Measurements from ENCODE around the gene RPTOR. TPM values are rescaled to one million over a fixed set of nuclear protein-coding genes. Genes with fewer than 3 reads are reported as not detected.

Gene RPTOR
- total and polyA plus RNA-seq, 2 donors = 8.1 to 10.3 TPM

DNA sequence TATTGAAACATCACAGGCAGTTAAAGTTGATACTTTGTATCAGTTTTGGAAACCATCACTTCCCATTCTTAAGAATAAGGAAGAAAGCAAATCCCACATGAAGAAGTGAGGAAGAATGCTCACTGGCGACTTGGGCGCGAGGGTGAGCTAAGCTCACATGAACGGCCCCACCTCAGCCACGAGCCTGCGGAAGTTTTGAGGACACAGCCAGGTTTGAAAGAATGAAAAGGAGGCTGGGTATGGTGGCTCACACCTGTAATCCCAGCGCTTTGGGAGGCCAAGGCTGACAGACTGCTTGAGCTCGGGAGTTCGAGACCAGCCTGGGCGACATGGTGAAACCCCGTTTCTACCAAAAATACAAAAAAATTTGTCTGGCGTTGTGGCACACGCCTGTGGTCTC, 336.7 kb downstream of the RPTOR start:
- Histone ChIP-seq H3K27ac (ENCODE audit: low read depth in 1 of 2, low read length in 1 of 2) (no peak overlapping the region), H3K9me3 (ENCODE audit: control insufficient read depth in 2 of 2, insufficient read depth in 1 of 2, low read length in 1 of 2) (no peaks in the 10 kb centered on the region), H3K27me3 (ENCODE audit: control insufficient read depth in 2 of 2, insufficient read depth in 1 of 2, low read length in 1 of 2) (no peaks in the 10 kb centered on the region), H3K4me3 (ENCODE audit: low read length in 2 of 2) (no peak overlapping the region), H3K36me3 (ENCODE audit: control insufficient read depth in 2 of 2, insufficient read depth in 2 of 2, low read length in 1 of 2) (peaks cover 61 to 67% of the 10 kb centered on the region in 2 donors), H3K4me1 (ENCODE audit: control insufficient read depth in 2 of 2, insufficient read depth in 2 of 2, low read length in 2 of 2) (peaks cover 0 to 17% of the 10 kb centered on the region in 2 donors)
- 96% methylated on average over 13 of the region's 13 CpGs for whole genome bisulfite sequencing
- no peak for DNase-seq (ENCODE audit: low read depth in 6 of 9, low spot score in 9 of 9)

DNA sequence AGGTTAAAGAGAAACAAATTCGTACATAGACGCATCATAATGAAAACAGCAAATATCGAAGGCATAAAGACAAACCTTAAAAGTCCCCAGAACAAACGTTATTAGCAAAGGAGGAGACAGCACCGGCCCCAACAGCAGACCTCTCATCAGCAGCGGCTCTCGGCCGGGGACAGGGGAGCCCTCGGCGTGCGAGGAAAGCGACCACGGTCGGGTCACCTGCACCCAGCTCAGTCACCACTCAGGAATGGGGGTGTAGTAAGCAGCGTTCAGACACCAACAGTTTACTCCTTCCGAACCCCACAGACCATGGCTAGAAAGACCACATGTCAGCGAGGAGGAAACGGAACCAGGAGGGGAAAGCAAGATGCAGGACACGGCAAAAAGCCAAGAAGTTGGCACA, 337.7 kb downstream of the RPTOR start:
- DNase-seq (ENCODE audit: low read depth in 6 of 9, low spot score in 9 of 9) = no peak
- H3K9me3 ChIP-seq (ENCODE audit: control insufficient read depth in 2 of 2, insufficient read depth in 1 of 2, low read length in 1 of 2) = no peaks in the 10 kb centered on the region
- peaks cover 4 to 21% of the 10 kb centered on the region in 2 donors for H3K4me1 ChIP-seq (ENCODE audit: control insufficient read depth in 2 of 2, insufficient read depth in 2 of 2, low read length in 2 of 2)
- no peak overlapping the region for H3K27ac ChIP-seq (ENCODE audit: low read depth in 1 of 2, low read length in 1 of 2)
- peaks cover 62 to 74% of the 10 kb centered on the region in 2 donors for H3K36me3 ChIP-seq (ENCODE audit: control insufficient read depth in 2 of 2, insufficient read depth in 2 of 2, low read length in 1 of 2)
- H3K27me3 ChIP-seq (ENCODE audit: control insufficient read depth in 2 of 2, insufficient read depth in 1 of 2, low read length in 1 of 2) = no peaks in the 10 kb centered on the region
- 98% methylated on average over 19 of the region's 19 CpGs for WGBS
- no peak overlapping the region for H3K4me3 ChIP-seq (ENCODE audit: low read length in 2 of 2)

GRCh38 chr17:80882926-80883685, 338.5 kb downstream of the RPTOR start:
- Histone ChIP-seq H3K4me1 (ENCODE audit: control insufficient read depth in 2 of 2, insufficient read depth in 2 of 2, low read length in 2 of 2) (peaks cover 5 to 22% of the 10 kb centered on the region in 2 donors), H3K4me3 (ENCODE audit: low read length in 2 of 2) (no peak overlapping the region), H3K27ac (ENCODE audit: low read depth in 1 of 2, low read length in 1 of 2) (no peak overlapping the region), H3K36me3 (ENCODE audit: control insufficient read depth in 2 of 2, insufficient read depth in 2 of 2, low read length in 1 of 2) (peaks cover 63 to 81% of the 10 kb centered on the region in 2 donors), H3K27me3 (ENCODE audit: control insufficient read depth in 2 of 2, insufficient read depth in 1 of 2, low read length in 1 of 2) (no peaks in the 10 kb centered on the region), H3K9me3 (ENCODE audit: control insufficient read depth in 2 of 2, insufficient read depth in 1 of 2, low read length in 1 of 2) (no peaks in the 10 kb centered on the region)
- 98% methylated on average over 24 of the region's 24 CpGs for WGBS
- DNase-seq (ENCODE audit: low read depth in 6 of 9, low spot score in 9 of 9) = no peak

DNA sequence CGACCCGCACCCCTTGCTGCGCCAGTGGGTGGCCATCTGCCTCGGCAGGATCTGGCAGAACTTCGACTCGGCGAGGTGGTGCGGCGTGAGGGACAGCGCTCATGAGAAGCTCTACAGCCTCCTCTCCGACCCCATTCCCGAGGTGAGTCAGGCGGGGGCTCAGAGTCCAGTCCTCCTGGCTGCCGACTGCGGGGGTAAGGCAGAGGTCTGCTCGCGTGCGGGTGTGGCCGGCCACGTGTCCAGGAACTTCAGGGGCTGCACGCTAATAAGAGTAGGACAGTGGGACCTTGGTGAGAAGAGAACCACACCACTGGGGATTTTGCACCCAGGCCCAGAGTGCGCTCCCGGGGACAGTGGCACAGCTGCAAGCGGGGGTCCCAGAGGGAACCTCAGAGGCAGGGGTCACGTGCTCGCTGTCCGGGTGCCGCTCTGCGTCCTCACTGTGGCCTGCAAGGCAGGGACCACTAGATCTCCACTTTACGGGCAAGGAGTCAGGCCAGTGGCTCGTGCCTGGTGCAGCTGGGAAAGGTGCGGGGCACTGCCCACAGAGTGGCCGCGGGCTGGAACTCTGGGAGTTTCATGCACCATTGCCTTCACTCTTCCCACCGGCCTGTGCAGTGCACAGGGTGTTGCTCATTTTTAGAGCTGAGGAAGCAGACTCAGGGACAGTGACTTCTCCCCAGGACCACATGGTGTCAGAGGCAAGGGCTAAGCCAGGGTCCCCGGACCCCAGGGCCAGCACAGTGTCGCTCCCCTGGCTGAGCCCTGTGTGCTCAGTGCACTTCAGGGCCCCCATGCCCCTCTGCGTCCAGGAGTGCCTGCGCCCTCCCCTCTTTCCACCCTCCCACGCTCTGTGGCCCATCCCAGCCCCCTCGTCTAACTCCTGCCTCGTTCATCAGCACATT, 339.4 kb downstream of the RPTOR start:
- no peaks in the 10 kb centered on the region for H3K27me3 ChIP-seq (ENCODE audit: control insufficient read depth in 2 of 2, insufficient read depth in 1 of 2, low read length in 1 of 2)
- H3K27ac ChIP-seq (ENCODE audit: low read depth in 1 of 2, low read length in 1 of 2) = no peak overlapping the region
- H3K4me3 ChIP-seq (ENCODE audit: low read length in 2 of 2) = no peak overlapping the region
- peaks cover 5 to 32% of the 10 kb centered on the region in 2 donors for H3K4me1 ChIP-seq (ENCODE audit: control insufficient read depth in 2 of 2, insufficient read depth in 2 of 2, low read length in 2 of 2)
- DNase-seq (ENCODE audit: low read depth in 6 of 9, low spot score in 9 of 9) = no peak
- no peaks in the 10 kb centered on the region for H3K9me3 ChIP-seq (ENCODE audit: control insufficient read depth in 2 of 2, insufficient read depth in 1 of 2, low read length in 1 of 2)
- H3K36me3 ChIP-seq (ENCODE audit: control insufficient read depth in 2 of 2, insufficient read depth in 2 of 2, low read length in 1 of 2) = peaks cover 71 to 87% of the 10 kb centered on the region in 2 donors
- 99% methylated on average over 42 of the region's 42 CpGs for WGBS

- Histone ChIP-seq H3K27ac (ENCODE audit: low read depth in 1 of 2, low read length in 1 of 2) (no peak overlapping the region), H3K9me3 (ENCODE audit: control insufficient read depth in 2 of 2, insufficient read depth in 1 of 2, low read length in 1 of 2) (no peaks in the 10 kb centered on the region), H3K4me3 (ENCODE audit: low read length in 2 of 2) (no peak overlapping the region), H3K4me1 (ENCODE audit: control insufficient read depth in 2 of 2, insufficient read depth in 2 of 2, low read length in 2 of 2) (peaks cover 5 to 37% of the 10 kb centered on the region in 2 donors), H3K36me3 (ENCODE audit: control insufficient read depth in 2 of 2, insufficient read depth in 2 of 2, low read length in 1 of 2) (peaks cover 75 to 85% of the 10 kb centered on the region in 2 donors), H3K27me3 (ENCODE audit: control insufficient read depth in 2 of 2, insufficient read depth in 1 of 2, low read length in 1 of 2) (no peaks in the 10 kb centered on the region)
- WGBS = 98% methylated on average over 22 of the region's 22 CpGs
- no peak for DNase-seq (ENCODE audit: low read depth in 6 of 9, low spot score in 9 of 9)
Measured at GRCh38 chr17:80884811-80885210, 340.2 kb downstream of the RPTOR start.

- Histone ChIP-seq H3K4me3 (ENCODE audit: low read length in 2 of 2) (no peak overlapping the region), H3K27me3 (ENCODE audit: control insufficient read depth in 2 of 2, insufficient read depth in 1 of 2, low read length in 1 of 2) (no peaks in the 10 kb centered on the region), H3K27ac (ENCODE audit: low read depth in 1 of 2, low read length in 1 of 2) (no peak overlapping the region), H3K9me3 (ENCODE audit: control insufficient read depth in 2 of 2, insufficient read depth in 1 of 2, low read length in 1 of 2) (no peaks in the 10 kb centered on the region), H3K36me3 (ENCODE audit: control insufficient read depth in 2 of 2, insufficient read depth in 2 of 2, low read length in 1 of 2) (peaks cover 73 to 76% of the 10 kb centered on the region in 2 donors), H3K4me1 (ENCODE audit: control insufficient read depth in 2 of 2, insufficient read depth in 2 of 2, low read length in 2 of 2) (peaks cover 9 to 48% of the 10 kb centered on the region in 2 donors)
- 98% methylated on average over 22 of the region's 22 CpGs for WGBS
- no peak for DNase-seq (ENCODE audit: low read depth in 6 of 9, low spot score in 9 of 9)
Measured at GRCh38 chr17:80885947-80886582, 341.4 kb downstream of the RPTOR start.

DNA sequence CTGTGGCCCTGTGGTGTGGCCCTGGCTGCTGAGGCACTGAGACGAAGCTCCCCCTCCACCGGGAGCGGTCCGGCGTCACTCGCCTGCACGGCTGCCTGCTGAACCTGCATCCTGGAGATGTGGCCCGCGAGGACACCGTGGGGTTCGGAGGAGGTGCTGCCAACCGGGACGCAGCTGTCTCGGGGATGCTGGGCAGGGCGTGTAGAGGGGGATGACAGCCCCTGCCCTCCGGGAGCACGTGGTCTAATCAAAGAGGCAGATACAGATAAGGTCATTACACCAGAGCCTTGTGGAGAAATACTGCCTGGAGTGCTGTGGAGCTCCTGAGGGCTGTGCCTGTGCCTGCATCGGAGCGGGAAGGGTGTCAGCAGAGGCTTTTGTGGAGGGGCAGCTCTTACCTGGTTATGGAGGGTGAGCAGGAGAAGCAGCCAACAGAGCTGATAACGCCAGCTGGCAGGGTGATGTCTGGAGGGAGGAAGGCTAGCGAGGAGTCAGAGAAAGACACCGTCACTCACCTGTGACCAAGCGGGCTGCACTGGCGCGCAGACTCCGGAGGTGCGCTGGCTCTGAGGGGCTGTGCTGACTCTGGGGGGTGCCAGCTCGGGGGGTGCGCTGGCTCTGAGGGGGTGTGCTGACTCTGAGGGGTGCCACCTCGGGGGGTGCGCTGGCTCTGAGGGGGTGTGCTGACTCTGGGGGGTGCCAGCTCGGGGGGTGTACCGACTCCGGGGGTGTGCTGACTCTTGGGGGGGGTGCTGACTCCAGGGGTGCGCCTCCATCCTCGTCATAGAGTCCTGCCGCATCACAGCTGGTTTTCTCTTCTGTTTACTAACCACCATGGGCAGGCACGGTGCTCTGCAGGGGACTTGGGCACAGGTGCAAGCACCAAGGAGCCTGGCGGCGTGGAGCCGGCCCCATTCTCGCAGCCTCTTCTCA, 342.3 kb downstream of the RPTOR start:
- Histone ChIP-seq H3K9me3 (ENCODE audit: control insufficient read depth in 2 of 2, insufficient read depth in 1 of 2, low read length in 1 of 2) (no peaks in the 10 kb centered on the region), H3K27me3 (ENCODE audit: control insufficient read depth in 2 of 2, insufficient read depth in 1 of 2, low read length in 1 of 2) (no peaks in the 10 kb centered on the region), H3K4me3 (ENCODE audit: low read length in 2 of 2) (no peak overlapping the region), H3K36me3 (ENCODE audit: control insufficient read depth in 2 of 2, insufficient read depth in 2 of 2, low read length in 1 of 2) (peaks cover 73 to 79% of the 10 kb centered on the region in 2 donors), H3K4me1 (ENCODE audit: control insufficient read depth in 2 of 2, insufficient read depth in 2 of 2, low read length in 2 of 2) (peaks cover 9 to 57% of the 10 kb centered on the region in 2 donors), H3K27ac (ENCODE audit: low read depth in 1 of 2, low read length in 1 of 2) (peak overlapping the region; percentile 2 to 75)
- DNase-seq (ENCODE audit: low read depth in 6 of 9, low spot score in 9 of 9) = no peak
- 87% methylated on average over 42 of the region's 42 CpGs for WGBS

DNA sequence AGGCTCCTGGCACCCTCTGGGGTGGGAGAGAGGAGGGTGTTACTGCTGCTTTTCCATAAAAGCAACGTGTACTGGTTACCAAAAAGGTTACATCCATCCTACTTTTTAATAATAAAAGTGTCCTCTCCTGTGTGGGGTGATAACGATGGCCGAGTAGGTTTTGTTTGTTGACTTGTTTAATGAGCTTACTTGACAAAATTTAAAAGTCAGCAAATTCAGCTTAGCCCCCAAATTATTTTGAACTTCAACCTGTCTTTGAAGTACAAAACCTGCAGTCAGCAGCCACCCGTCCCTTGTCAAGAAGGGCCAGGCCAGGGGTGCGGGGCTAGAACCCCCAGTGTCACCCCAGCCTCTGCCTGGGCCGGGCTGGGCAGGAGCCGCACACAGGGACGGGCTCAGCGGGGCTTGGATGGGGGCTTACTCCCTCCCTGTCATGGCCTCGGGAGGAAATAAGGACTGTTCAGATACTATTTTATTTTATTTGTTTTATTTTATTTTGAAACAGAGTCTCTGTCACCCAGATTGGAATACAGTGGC, 343.1 kb downstream of the RPTOR start:
- 90% methylated on average over 10 of the region's 10 CpGs for WGBS
- no peaks in the 10 kb centered on the region for H3K27me3 ChIP-seq (ENCODE audit: control insufficient read depth in 2 of 2, insufficient read depth in 1 of 2, low read length in 1 of 2)
- peak overlapping the region in 1 of 2 donors; percentile 75 for H3K27ac ChIP-seq (ENCODE audit: low read depth in 1 of 2, low read length in 1 of 2)
- DNase-seq (ENCODE audit: low read depth in 6 of 9, low spot score in 9 of 9) = no peak
- no peak overlapping the region for H3K4me3 ChIP-seq (ENCODE audit: low read length in 2 of 2)
- no peaks in the 10 kb centered on the region for H3K9me3 ChIP-seq (ENCODE audit: control insufficient read depth in 2 of 2, insufficient read depth in 1 of 2, low read length in 1 of 2)
- peaks cover 73 to 78% of the 10 kb centered on the region in 2 donors for H3K36me3 ChIP-seq (ENCODE audit: control insufficient read depth in 2 of 2, insufficient read depth in 2 of 2, low read length in 1 of 2)
- H3K4me1 ChIP-seq (ENCODE audit: control insufficient read depth in 2 of 2, insufficient read depth in 2 of 2, low read length in 2 of 2) = peaks cover 9 to 65% of the 10 kb centered on the region in 2 donors

Data from thymus (tissue), 11 donors.